ENCODE results near the gene PRDM16.
A peak's percentile ranks its signal among the peaks of the same experiment; 100 is the strongest.

Gene PRDM16

DNA sequence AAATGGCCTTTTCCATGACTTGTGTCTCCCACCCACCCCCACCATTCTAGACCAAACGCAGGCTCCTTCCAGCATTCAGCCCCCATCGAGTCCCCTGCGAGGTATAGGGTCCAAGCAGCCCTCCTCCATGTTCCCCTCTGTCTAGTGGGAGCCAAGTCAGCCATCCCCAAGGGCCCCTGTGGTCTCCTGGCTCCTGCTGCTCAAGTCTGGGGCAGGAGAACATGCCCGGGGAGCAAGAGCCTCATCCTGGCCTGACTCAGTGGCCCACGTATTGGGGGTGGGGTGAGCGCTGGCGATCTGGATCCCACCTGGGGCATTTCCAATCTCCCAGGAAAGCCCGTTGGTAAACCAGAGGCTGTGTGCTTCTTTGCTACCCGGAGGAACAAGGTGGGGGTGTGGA lies 4.1 kb upstream of the PRDM16 start:
- no peak overlapping the region for H3K27ac ChIP-seq
- DNase-seq = no peak
- no peak overlapping the region for H3K4me3 ChIP-seq (ENCODE audit: low read depth, low read length)
- H3K9me3 ChIP-seq (ENCODE audit: severe bottlenecking) = no peaks in the 10 kb centered on the region
- TF ChIP-seq, protein P1, sequence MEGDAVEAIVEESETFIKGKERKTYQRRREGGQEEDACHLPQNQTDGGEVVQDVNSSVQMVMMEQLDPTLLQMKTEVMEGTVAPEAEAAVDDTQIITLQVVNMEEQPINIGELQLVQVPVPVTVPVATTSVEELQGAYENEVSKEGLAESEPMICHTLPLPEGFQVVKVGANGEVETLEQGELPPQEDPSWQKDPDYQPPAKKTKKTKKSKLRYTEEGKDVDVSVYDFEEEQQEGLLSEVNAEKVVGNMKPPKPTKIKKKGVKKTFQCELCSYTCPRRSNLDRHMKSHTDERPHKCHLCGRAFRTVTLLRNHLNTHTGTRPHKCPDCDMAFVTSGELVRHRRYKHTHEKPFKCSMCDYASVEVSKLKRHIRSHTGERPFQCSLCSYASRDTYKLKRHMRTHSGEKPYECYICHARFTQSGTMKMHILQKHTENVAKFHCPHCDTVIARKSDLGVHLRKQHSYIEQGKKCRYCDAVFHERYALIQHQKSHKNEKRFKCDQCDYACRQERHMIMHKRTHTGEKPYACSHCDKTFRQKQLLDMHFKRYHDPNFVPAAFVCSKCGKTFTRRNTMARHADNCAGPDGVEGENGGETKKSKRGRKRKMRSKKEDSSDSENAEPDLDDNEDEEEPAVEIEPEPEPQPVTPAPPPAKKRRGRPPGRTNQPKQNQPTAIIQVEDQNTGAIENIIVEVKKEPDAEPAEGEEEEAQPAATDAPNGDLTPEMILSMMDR (IDR thresholded peaks at IDR 0.05; ENCODE audit: low read depth, low read length) = no peak
- H3K27me3 ChIP-seq (ENCODE audit: insufficient read depth, low read depth, severe bottlenecking) = peaks cover 13% of the 10 kb centered on the region
- H3K36me3 ChIP-seq = no peaks in the 10 kb centered on the region

DNA sequence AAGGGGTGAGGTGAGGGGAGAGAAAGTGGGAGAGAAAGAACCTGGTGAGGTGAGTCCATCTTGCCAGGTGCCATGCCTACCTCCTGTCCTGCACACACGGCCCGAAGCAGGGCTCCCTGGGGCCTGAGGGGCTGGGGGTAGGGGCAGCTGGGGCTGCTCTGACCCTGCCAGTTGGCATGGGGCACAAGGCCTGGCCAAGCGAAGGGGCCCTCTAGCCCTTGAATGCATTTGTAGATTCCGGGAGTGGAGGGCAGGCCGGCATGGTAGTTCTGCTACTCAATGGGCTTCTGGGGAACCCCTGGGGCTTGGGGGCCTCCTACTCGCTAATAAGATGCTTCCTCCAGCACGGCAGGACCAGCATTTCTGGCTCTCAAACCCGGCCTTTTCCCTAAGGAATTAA lies 3.6 kb upstream of the PRDM16 start:
- no peak overlapping the region for H3K27ac ChIP-seq
- no peaks in the 10 kb centered on the region for H3K36me3 ChIP-seq
- DNase-seq = no peak
- no peaks in the 10 kb centered on the region for H3K9me3 ChIP-seq (ENCODE audit: severe bottlenecking)
- TF ChIP-seq, protein P1 (IDR thresholded peaks at IDR 0.05; ENCODE audit: low read depth, low read length) = no peak
- H3K27me3 ChIP-seq (ENCODE audit: insufficient read depth, low read depth, severe bottlenecking) = peaks cover 13% of the 10 kb centered on the region
- no peak overlapping the region for H3K4me3 ChIP-seq (ENCODE audit: low read depth, low read length)

DNA sequence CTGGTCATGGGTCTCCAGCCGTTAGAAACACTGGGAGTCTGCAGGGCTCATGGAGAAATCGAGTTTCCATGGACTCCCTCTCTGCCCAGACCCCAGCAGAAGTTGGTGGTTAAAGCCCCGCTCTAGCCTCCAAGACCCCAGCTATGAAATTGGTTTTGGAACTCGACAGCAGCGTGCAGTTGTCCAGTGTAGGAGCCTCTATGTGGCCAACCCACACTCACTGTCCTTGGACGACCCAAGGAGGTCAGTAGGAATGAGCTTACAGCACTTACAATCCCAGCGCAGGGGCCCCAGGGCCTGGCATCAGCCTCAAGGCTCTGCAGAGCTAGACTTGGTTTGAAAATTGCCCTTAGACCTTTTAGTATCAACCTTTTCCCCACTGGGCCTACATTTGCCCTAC lies 3.2 kb upstream of the PRDM16 start:
- DNase-seq = no peak
- TF ChIP-seq, protein P1 (IDR thresholded peaks at IDR 0.05; ENCODE audit: low read depth, low read length) = no peak

DNA sequence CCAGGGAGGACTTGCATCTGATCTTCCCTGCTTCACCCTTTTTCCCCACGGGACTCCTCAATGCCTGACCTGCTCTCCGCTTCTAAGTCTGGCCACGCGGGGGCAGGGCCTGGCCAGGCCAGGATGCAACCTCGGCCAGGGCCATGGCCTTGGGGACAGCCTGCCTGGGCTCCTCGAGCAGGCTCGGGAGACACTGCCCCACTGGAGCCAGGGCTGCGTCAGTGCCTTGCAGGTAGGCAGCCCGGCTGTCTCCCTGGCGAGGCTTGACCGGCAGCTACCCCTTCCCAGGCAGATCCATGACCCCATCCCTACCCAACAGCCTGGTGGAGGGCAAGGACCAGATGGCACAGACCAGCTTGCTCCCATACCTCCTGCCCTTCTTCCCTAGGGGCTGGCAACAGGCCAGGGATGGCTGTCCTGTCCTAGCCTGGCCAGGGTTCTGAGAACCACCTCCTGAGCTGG lies 2.7 kb upstream of the PRDM16 start:
- peaks cover 13% of the 10 kb centered on the region for H3K27me3 ChIP-seq (ENCODE audit: insufficient read depth, low read depth, severe bottlenecking)
- H3K4me3 ChIP-seq (ENCODE audit: low read depth, low read length) = no peak overlapping the region
- no peaks in the 10 kb centered on the region for H3K36me3 ChIP-seq
- peak; percentile 79 for DNase-seq
- no peaks in the 10 kb centered on the region for H3K9me3 ChIP-seq (ENCODE audit: severe bottlenecking)
- no peak overlapping the region for H3K27ac ChIP-seq
- TF ChIP-seq, protein P1 (IDR thresholded peaks at IDR 0.05; ENCODE audit: low read depth, low read length) = peak; percentile 81

More for the DNA sequence above, 3.2 kb upstream of the PRDM16 start:
- Histone ChIP-seq H3K36me3 (no peaks in the 10 kb centered on the region), H3K27me3 (ENCODE audit: insufficient read depth, low read depth, severe bottlenecking) (peaks cover 13% of the 10 kb centered on the region), H3K27ac (no peak overlapping the region), H3K9me3 (ENCODE audit: severe bottlenecking) (no peaks in the 10 kb centered on the region), H3K4me3 (ENCODE audit: low read depth, low read length) (no peak overlapping the region)

DNA sequence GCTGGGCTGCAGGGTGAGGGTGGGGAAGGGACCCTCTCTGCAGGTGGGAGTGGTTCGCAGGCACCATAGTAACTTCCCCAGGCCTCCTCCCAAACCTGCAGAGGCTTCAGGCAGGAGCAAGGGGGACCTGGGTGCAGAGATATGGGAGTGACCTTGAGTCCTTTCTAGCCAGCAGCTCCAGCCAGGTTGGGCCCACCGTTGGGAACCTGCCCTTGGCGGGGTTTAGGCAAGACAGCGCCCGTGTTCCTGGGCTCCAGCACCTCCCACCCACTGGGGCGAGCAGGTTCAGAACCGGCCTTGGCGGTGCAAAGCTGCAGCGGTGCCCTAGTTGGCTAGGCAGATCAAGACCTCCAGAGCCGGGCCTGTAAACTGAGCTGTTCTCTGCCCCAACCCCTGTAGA lies 2.2 kb upstream of the PRDM16 start:
- DNase-seq = no peak
- H3K27ac ChIP-seq = no peak overlapping the region
- H3K27me3 ChIP-seq (ENCODE audit: insufficient read depth, low read depth, severe bottlenecking) = peaks cover 13% of the 10 kb centered on the region
- no peak overlapping the region for H3K4me3 ChIP-seq (ENCODE audit: low read depth, low read length)
- H3K36me3 ChIP-seq = no peaks in the 10 kb centered on the region
- TF ChIP-seq, protein P1 (IDR thresholded peaks at IDR 0.05; ENCODE audit: low read depth, low read length) = no peak
- no peaks in the 10 kb centered on the region for H3K9me3 ChIP-seq (ENCODE audit: severe bottlenecking)

DNA sequence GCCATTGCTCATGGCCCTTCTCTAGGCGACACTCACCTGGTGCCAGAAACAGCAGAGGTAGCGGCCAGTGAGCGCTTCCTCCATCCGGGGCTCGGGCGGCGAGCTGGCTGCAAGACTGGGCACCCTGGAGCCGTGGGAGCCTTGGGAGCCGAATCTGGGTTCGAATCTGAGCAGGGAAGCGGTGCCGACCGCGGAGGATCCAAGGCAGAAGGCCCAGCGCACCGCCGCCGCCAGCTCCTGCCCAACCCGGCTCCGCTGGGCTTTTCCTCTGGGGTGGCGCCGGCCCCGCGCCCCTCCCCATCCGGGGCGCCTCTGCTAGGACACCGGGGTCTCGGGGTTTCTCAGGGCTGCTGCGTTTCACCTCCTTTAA lies 1.7 kb upstream of the PRDM16 start:
- H3K36me3 ChIP-seq = no peaks in the 10 kb centered on the region
- TF ChIP-seq, protein P1 (IDR thresholded peaks at IDR 0.05; ENCODE audit: low read depth, low read length) = no peak
- peaks cover 13% of the 10 kb centered on the region for H3K27me3 ChIP-seq (ENCODE audit: insufficient read depth, low read depth, severe bottlenecking)
- H3K4me3 ChIP-seq (ENCODE audit: low read depth, low read length) = no peak overlapping the region
- no peak overlapping the region for H3K27ac ChIP-seq
- no peaks in the 10 kb centered on the region for H3K9me3 ChIP-seq (ENCODE audit: severe bottlenecking)
- no peak for DNase-seq

Measured in WERI-Rb-1 (cell line).